HEK293 (cell line): Measurements from ENCODE around the gene ADGRD2.
A peak's percentile ranks its signal among the peaks of the same experiment; 100 is the strongest.

Experiments
- CTCF ChIP-seq: fragments of 450-650 bp; formaldehyde crosslinking; IDR thresholded peaks from 2 replicates; pipeline ENCODE4 v1.5.1; 2016; ENCODE audit warnings: missing biosample characterization, missing genetic modification characterization
- YY1 ChIP-seq: fragments of 450-650 bp; formaldehyde crosslinking; IDR thresholded peaks from 2 replicates; pipeline ENCODE4 v1.5.1; 2018; ENCODE audit warnings: missing biosample characterization, missing genetic modification characterization
- ZNF488 ChIP-seq: fragments of 450-650 bp; formaldehyde crosslinking; IDR thresholded peaks from 2 replicates; pipeline ENCODE4 v1.5.1; 2016; ENCODE audit warnings: missing biosample characterization, missing genetic modification characterization
- ZNF610 ChIP-seq: fragments of 450-650 bp; formaldehyde crosslinking; IDR thresholded peaks from 2 replicates; pipeline ENCODE4 v1.5.1; 2016; ENCODE audit warnings: missing biosample characterization, missing genetic modification characterization, borderline replicate concordance
- TF ChIP-seq, protein P1 (sequence below): fragments of 450-650 bp; IDR thresholded peaks from 2 replicates; pipeline ENCODE4 v1.5.1; 2018; ENCODE audit warnings: missing biosample characterization, missing genetic modification characterization
- TF ChIP-seq, protein P2 (sequence below): fragments of 450-650 bp; formaldehyde crosslinking; IDR thresholded peaks from 2 replicates; pipeline ENCODE4 v1.5.1; 2016; ENCODE audit warnings: missing biosample characterization, missing genetic modification characterization
- TF ChIP-seq, protein P3 (sequence below): fragments of 450-650 bp; formaldehyde crosslinking; IDR thresholded peaks from 2 replicates; pipeline ENCODE4 v1.5.1; 2016; ENCODE audit warnings: missing biosample characterization, missing genetic modification characterization

GRCh38 chr9:124442379-124442778 is 7.9 kb upstream of the ADGRD2 start:
- TF ChIP-seq CTCF (tag by site-specific recombination) = no peak
- no peak for TF ChIP-seq ZNF610 (tag by site-specific recombination)
- TF ChIP-seq, protein P1, sequence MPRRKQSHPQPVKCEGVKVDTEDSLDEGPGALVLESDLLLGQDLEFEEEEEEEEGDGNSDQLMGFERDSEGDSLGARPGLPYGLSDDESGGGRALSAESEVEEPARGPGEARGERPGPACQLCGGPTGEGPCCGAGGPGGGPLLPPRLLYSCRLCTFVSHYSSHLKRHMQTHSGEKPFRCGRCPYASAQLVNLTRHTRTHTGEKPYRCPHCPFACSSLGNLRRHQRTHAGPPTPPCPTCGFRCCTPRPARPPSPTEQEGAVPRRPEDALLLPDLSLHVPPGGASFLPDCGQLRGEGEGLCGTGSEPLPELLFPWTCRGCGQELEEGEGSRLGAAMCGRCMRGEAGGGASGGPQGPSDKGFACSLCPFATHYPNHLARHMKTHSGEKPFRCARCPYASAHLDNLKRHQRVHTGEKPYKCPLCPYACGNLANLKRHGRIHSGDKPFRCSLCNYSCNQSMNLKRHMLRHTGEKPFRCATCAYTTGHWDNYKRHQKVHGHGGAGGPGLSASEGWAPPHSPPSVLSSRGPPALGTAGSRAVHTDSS (tag by site-specific recombination) = no peak
- TF ChIP-seq, protein P2, sequence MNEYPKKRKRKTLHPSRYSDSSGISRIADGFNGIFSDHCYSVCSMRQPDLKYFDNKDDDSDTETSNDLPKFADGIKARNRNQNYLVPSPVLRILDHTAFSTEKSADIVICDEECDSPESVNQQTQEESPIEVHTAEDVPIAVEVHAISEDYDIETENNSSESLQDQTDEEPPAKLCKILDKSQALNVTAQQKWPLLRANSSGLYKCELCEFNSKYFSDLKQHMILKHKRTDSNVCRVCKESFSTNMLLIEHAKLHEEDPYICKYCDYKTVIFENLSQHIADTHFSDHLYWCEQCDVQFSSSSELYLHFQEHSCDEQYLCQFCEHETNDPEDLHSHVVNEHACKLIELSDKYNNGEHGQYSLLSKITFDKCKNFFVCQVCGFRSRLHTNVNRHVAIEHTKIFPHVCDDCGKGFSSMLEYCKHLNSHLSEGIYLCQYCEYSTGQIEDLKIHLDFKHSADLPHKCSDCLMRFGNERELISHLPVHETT (tag by site-specific recombination) = no peak
- no peak for TF ChIP-seq ZNF488 (tag by site-specific recombination)
- TF ChIP-seq, protein P3, sequence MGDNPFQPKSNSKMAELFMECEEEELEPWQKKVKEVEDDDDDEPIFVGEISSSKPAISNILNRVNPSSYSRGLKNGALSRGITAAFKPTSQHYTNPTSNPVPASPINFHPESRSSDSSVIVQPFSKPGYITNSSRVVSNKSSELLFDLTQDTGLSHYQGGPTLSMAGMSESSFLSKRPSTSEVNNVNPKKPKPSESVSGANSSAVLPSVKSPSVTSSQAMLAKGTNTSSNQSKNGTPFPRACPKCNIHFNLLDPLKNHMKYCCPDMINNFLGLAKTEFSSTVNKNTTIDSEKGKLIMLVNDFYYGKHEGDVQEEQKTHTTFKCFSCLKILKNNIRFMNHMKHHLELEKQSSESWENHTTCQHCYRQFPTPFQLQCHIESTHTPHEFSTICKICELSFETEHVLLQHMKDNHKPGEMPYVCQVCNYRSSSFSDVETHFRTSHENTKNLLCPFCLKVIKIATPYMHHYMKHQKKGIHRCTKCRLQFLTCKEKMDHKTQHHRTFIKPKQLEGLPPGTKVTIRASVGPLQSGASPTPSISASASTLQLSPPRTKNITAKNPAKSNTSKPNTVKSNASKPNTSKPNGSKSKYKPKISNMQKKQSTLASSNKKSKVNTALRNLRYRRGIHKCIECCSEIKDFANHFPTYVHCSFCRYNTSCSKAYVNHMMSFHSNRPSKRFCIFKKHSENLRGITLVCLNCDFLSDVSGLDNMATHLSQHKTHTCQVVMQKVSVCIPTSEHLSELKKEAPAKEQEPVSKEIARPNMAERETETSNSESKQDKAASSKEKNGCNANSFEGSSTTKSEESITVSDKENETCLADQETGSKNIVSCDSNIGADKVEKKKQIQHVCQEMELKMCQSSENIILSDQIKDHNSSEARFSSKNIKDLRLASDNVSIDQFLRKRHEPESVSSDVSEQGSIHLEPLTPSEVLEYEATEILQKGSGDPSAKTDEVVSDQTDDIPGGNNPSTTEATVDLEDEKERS (tag by site-specific recombination) = peak; percentile 88
- TF ChIP-seq YY1 (tag by site-specific recombination) = no peak
